ENCODE results near the gene PAFAH1B2. TPM values are rescaled to one million over a fixed set of nuclear protein-coding genes. Genes with fewer than 3 reads are reported as not detected.

The PAFAH1B2 gene
- total RNA-seq, 1 donor from 2014 or later = 134 TPM

GRCh38 chr11:117186431-117186761 lies 42.3 kb downstream of the PAFAH1B2 start:
- Mint-ChIP-seq H3K9me3 (no peaks in the 10 kb centered on the region), H3K4me3 (no peak overlapping the region), H3K27ac (ENCODE audit: unreplicated experiment) (no peak overlapping the region), H3K36me3 (ENCODE audit: low read depth) (no peaks in the 10 kb centered on the region), H3K4me1 (peaks cover 7% of the 10 kb centered on the region), H3K27me3 (ENCODE audit: low read depth) (no peaks in the 10 kb centered on the region)
- no peak for TF ChIP-seq CTCF (conservative IDR thresholded peaks at IDR 0.05)
- DNase-seq (ENCODE audit: low read depth, low spot score) = no peak

GRCh38 chr11:117187007-117187406 lies 42.9 kb downstream of the PAFAH1B2 start:
- H3K4me3 Mint-ChIP-seq = no peak overlapping the region
- no peak for DNase-seq (ENCODE audit: low read depth, low spot score)
- no peaks in the 10 kb centered on the region for H3K27me3 Mint-ChIP-seq (ENCODE audit: low read depth)

GRCh38 chr11:117187428-117187798 lies 43.3 kb downstream of the PAFAH1B2 start:
- Mint-ChIP-seq H3K9me3 (no peaks in the 10 kb centered on the region), H3K27ac (ENCODE audit: unreplicated experiment) (peak overlapping the region; percentile 12), H3K4me1 (peaks cover 7% of the 10 kb centered on the region), H3K27me3 (ENCODE audit: low read depth) (no peaks in the 10 kb centered on the region), H3K36me3 (ENCODE audit: low read depth) (no peaks in the 10 kb centered on the region), H3K4me3 (no peak overlapping the region)
- DNase-seq (ENCODE audit: low read depth, low spot score) = no peak
- no peak for TF ChIP-seq CTCF (conservative IDR thresholded peaks at IDR 0.05)

More at GRCh38 chr11:117187007-117187406, 42.9 kb downstream of the PAFAH1B2 start:
- H3K27ac Mint-ChIP-seq (ENCODE audit: unreplicated experiment) = peak overlapping the region; percentile 46
- no peak for TF ChIP-seq CTCF (conservative IDR thresholded peaks at IDR 0.05)
- H3K36me3 Mint-ChIP-seq (ENCODE audit: low read depth) = no peaks in the 10 kb centered on the region
- H3K9me3 Mint-ChIP-seq = no peaks in the 10 kb centered on the region
- H3K4me1 Mint-ChIP-seq = peaks cover 7% of the 10 kb centered on the region

GRCh38 chr11:117187799-117188481 lies 43.9 kb downstream of the PAFAH1B2 start:
- no peak overlapping the region for H3K4me3 Mint-ChIP-seq
- H3K27me3 Mint-ChIP-seq (ENCODE audit: low read depth) = no peaks in the 10 kb centered on the region
- H3K36me3 Mint-ChIP-seq (ENCODE audit: low read depth) = no peaks in the 10 kb centered on the region
- peaks cover 7% of the 10 kb centered on the region for H3K4me1 Mint-ChIP-seq
- H3K27ac Mint-ChIP-seq (ENCODE audit: unreplicated experiment) = peak overlapping the region; percentile 43
- no peak for DNase-seq (ENCODE audit: low read depth, low spot score)
- H3K9me3 Mint-ChIP-seq = no peaks in the 10 kb centered on the region
- TF ChIP-seq CTCF (conservative IDR thresholded peaks at IDR 0.05) = no peak

- H3K4me3 Mint-ChIP-seq = no peak overlapping the region
- TF ChIP-seq CTCF (conservative IDR thresholded peaks at IDR 0.05) = no peak
- DNase-seq (ENCODE audit: low read depth, low spot score) = no peak
- H3K36me3 Mint-ChIP-seq (ENCODE audit: low read depth) = no peaks in the 10 kb centered on the region
- no peaks in the 10 kb centered on the region for H3K27me3 Mint-ChIP-seq (ENCODE audit: low read depth)
- no peak overlapping the region for H3K27ac Mint-ChIP-seq (ENCODE audit: unreplicated experiment)
- H3K4me1 Mint-ChIP-seq = peaks cover 7% of the 10 kb centered on the region
- no peaks in the 10 kb centered on the region for H3K9me3 Mint-ChIP-seq
Measured at GRCh38 chr11:117188620-117189081, 44.6 kb downstream of the PAFAH1B2 start.
